ENCODE data around the gene LBHD1.
A peak's percentile ranks its signal among the peaks of the same experiment; 100 is the strongest.
"Not testable (repeated sequence)": the region's sequence is repeated elsewhere in the genome, so short reads cannot be mapped to it uniquely, and the experiment has no call there.

Gene LBHD1

DNA sequence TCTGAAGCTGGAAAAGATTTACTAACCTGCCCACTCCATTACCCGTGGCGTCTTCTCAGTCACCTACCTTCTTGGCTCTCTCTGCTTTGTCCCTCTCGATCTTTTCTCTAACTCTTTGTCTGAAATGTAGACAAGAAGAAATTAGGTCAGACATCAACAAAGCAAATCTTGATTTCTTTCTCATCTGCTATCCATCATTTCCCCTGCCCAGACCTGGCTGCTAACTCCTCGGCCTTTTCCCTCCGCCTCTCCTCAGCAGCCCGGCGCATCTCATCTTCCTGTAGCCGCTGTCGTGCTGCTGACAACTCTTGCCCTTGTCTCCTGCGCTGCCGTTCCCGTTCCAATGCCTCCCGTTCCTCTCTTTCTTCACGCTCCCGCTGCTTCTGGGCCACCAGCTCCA is 5.6 kb upstream of the LBHD1 start:
- peaks cover 4% of the 10 kb centered on the region; the same call in 1 of the 2 replicates for H3K36me3 ChIP-seq (ENCODE audit: control insufficient read depth, insufficient read depth, low read length)
- no peak overlapping the region for H3K27ac ChIP-seq (ENCODE audit: low read length)
- DNase-seq (ENCODE audit: low read depth, low spot score), result no peak
- no peak overlapping the region for H3K4me3 ChIP-seq (ENCODE audit: low read length)
- H3K27me3 ChIP-seq (ENCODE audit: control insufficient read depth, insufficient read depth, low read length), result no peaks in the 10 kb centered on the region
- H3K9me3 ChIP-seq (ENCODE audit: control insufficient read depth, insufficient read depth, low read length), result no peaks in the 10 kb centered on the region
- H3K4me1 ChIP-seq (ENCODE audit: control insufficient read depth, insufficient read depth, low read length), result no peaks in the 10 kb centered on the region
- WGBS (ENCODE audit: insufficient coverage, insufficient read length), result no CpG with 5 or more reads among the region's 15 CpGs

DNA sequence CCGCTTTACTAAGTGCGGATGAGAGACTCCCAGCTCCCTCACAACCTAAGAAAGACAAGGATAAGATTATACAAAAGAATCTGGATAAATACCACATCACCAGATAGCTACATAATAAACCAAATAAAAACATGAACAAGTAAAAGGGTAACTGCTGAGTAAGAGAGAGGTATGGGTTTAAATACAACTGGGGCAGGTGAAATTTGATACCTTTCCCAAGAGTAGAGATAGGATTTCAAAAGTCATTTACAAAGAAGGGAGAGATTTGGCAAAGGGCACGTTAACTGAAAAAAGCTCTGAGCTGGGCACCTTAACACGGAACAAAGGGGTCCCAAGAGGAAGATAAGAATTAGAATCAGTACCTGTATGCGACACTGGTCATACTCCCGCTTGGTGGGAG is 5.1 kb upstream of the LBHD1 start:
- Histone ChIP-seq H3K9me3 (ENCODE audit: control insufficient read depth, insufficient read depth, low read length) (no peaks in the 10 kb centered on the region), H3K4me1 (ENCODE audit: control insufficient read depth, insufficient read depth, low read length) (no peaks in the 10 kb centered on the region), H3K27ac (ENCODE audit: low read length) (no peak overlapping the region), H3K27me3 (ENCODE audit: control insufficient read depth, insufficient read depth, low read length) (no peaks in the 10 kb centered on the region), H3K4me3 (ENCODE audit: low read length) (no peak overlapping the region), H3K36me3 (ENCODE audit: control insufficient read depth, insufficient read depth, low read length) (peaks cover 4% of the 10 kb centered on the region; the same call in 1 of the 2 replicates)
- WGBS (ENCODE audit: insufficient coverage, insufficient read length), result no CpG with 5 or more reads among the region's 6 CpGs
- DNase-seq (ENCODE audit: low read depth, low spot score), result no peak

DNA sequence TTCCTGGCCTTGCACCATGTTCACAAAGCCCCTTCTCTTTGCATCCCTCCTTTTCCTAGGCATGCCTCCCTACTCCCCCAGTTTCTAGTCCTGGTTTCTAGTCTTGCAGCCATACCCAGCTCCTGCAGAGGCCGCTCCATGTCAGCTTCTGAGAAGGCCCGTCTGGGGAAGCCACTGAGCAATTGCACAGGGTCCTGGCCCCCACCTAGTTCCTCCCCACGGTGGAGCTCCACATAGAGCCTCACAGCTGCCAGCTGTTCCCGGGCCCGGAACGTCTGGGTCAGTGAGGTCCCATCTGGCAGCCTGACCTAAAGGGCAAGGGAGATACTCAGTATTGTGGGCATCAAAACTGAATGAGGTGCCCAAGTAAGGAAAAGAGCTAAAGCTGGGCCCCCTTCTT is 4.6 kb upstream of the LBHD1 start:
- Histone ChIP-seq H3K4me3 (ENCODE audit: low read length) (no peak overlapping the region), H3K9me3 (ENCODE audit: control insufficient read depth, insufficient read depth, low read length) (no peaks in the 10 kb centered on the region), H3K27me3 (ENCODE audit: control insufficient read depth, insufficient read depth, low read length) (no peaks in the 10 kb centered on the region), H3K27ac (ENCODE audit: low read length) (no peak overlapping the region), H3K36me3 (ENCODE audit: control insufficient read depth, insufficient read depth, low read length) (peaks cover 8% of the 10 kb centered on the region), H3K4me1 (ENCODE audit: control insufficient read depth, insufficient read depth, low read length) (no peaks in the 10 kb centered on the region)
- no peak for DNase-seq (ENCODE audit: low read depth, low spot score)
- no CpG with 5 or more reads among the region's 6 CpGs for WGBS (ENCODE audit: insufficient coverage, insufficient read length)

DNA sequence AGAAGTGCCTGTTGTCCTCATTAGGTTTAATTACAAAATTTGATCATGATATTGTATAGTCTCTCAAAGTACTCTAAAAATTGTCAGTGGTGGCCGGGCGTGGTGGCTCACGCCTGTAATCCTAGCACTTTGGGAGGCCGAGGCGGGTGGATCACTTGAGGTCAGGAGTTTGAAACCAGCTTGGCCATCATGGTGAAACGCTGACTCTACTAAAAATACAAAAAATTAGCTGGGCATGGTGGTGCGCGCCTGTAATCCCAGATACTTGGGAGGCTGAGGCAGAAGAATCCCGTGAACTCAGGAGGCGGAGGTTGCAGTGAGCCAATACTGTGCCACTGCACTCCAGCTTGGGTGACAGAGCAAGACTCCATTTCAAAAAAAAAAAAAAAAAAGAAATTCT is 3.3 kb upstream of the LBHD1 start:
- not testable (repeated sequence) for H3K9me3 ChIP-seq (ENCODE audit: control insufficient read depth, insufficient read depth, low read length); H3K27ac ChIP-seq (ENCODE audit: low read length); H3K36me3 ChIP-seq (ENCODE audit: control insufficient read depth, insufficient read depth, low read length); H3K27me3 ChIP-seq (ENCODE audit: control insufficient read depth, insufficient read depth, low read length); H3K4me1 ChIP-seq (ENCODE audit: control insufficient read depth, insufficient read depth, low read length); DNase-seq (ENCODE audit: low read depth, low spot score); H3K4me3 ChIP-seq (ENCODE audit: low read length)
- WGBS (ENCODE audit: insufficient coverage, insufficient read length), result no CpG with 5 or more reads among the region's 10 CpGs

DNA sequence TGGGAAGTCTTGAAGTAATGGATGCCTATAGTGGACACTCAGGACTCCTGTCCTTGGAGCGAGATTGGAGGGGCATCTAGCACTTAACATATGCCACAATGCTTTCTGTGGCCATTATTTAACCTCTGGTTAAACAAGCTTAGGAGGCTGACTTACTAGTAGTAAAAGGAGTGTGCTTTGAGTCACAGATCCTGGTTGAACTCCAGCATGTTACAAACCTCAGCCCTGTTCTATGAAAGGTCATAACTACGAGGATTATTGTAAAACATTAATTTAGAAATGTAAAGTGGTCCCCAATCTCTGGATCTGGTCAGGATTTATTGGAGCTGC is 1.1 kb upstream of the LBHD1 start:
- Histone ChIP-seq H3K9me3 (ENCODE audit: control insufficient read depth, insufficient read depth, low read length) (no peaks in the 10 kb centered on the region), H3K36me3 (ENCODE audit: control insufficient read depth, insufficient read depth, low read length) (peaks cover 8% of the 10 kb centered on the region), H3K4me3 (ENCODE audit: low read length) (no peak overlapping the region), H3K4me1 (ENCODE audit: control insufficient read depth, insufficient read depth, low read length) (no peaks in the 10 kb centered on the region), H3K27me3 (ENCODE audit: control insufficient read depth, insufficient read depth, low read length) (no peaks in the 10 kb centered on the region), H3K27ac (ENCODE audit: low read length) (no peak overlapping the region)
- WGBS (ENCODE audit: insufficient coverage, insufficient read length), result no CpG with 5 or more reads among the region's 2 CpGs
- DNase-seq (ENCODE audit: low read depth, low spot score), result no peak

DNA sequence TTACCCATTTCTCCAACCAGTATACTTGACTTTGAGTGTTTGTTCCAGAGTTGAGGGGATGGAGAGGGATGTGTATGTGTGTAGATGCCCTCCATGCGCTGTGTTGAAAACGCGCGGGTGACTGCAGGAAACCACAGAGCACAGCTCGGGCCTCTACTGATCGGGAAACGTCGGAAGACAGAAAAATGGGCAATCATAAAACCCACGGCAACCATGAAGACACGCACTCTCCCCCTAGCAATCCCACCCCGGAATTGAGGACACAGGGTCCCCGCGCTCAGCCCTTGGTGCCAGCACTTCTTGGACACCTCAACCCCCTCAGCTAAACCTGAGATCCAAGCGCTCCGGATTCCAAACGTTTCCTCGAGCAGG is 845 bp downstream of the LBHD1 start:
- Histone ChIP-seq H3K36me3 (ENCODE audit: control insufficient read depth, insufficient read depth, low read length) (peaks cover 4% of the 10 kb centered on the region), H3K27ac (ENCODE audit: low read length) (no peak overlapping the region), H3K27me3 (ENCODE audit: control insufficient read depth, insufficient read depth, low read length) (no peaks in the 10 kb centered on the region), H3K4me3 (ENCODE audit: low read length) (peak overlapping the region; percentile 93; the same call in 1 of the 2 replicates), H3K4me1 (ENCODE audit: control insufficient read depth, insufficient read depth, low read length) (peaks cover 2% of the 10 kb centered on the region; the same call in 1 of the 2 replicates), H3K9me3 (ENCODE audit: control insufficient read depth, insufficient read depth, low read length) (no peaks in the 10 kb centered on the region)
- no CpG with 5 or more reads among the region's 17 CpGs for WGBS (ENCODE audit: insufficient coverage, insufficient read length)
- no peak for DNase-seq (ENCODE audit: low read depth, low spot score)

DNA sequence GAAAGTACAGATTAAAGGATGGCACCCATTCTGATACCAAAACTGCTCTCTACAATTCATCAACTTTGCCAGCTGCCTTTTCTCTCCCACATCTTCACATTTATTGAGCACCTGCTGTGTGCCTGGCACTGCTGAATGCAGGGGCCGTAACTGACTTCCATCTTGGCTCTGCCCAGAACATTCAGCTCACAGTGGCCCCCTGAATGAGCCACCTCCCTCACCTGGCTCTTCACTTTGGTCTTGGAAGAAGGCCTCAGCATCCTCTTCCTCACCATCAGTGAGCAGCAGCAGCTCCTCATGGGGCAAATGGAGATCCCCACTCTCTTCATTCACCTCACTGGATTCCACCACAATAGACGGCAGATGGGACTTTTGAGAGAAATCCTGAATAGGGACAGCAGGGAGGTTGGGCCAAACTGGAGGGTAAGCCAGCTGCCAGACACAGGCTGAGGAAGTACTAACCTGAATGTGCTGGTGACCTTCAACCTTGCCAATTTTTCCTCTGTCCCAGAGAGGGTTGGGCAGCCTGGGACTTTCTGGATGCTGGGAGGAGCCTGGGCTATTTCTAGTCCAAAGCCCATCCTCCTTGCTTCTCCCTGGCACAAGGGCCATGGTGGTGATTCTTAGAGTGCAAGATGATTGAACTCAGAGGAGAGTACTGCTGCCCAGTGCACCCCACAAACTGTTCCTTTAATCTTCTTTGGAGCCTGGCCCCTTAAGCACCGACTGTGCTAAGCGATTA is 2.5 kb downstream of the LBHD1 start:
- H3K4me3 ChIP-seq (ENCODE audit: low read length), result no peak overlapping the region
- no peaks in the 10 kb centered on the region for H3K27me3 ChIP-seq (ENCODE audit: control insufficient read depth, insufficient read depth, low read length)
- no peak overlapping the region for H3K27ac ChIP-seq (ENCODE audit: low read length)
- no peak for DNase-seq (ENCODE audit: low read depth, low spot score)
- H3K4me1 ChIP-seq (ENCODE audit: control insufficient read depth, insufficient read depth, low read length), result peaks cover 2% of the 10 kb centered on the region; the same call in 1 of the 2 replicates
- H3K36me3 ChIP-seq (ENCODE audit: control insufficient read depth, insufficient read depth, low read length), result peaks cover 4% of the 10 kb centered on the region
- no CpG with 5 or more reads among the region's 4 CpGs for WGBS (ENCODE audit: insufficient coverage, insufficient read length)
- no peaks in the 10 kb centered on the region for H3K9me3 ChIP-seq (ENCODE audit: control insufficient read depth, insufficient read depth, low read length)

DNA sequence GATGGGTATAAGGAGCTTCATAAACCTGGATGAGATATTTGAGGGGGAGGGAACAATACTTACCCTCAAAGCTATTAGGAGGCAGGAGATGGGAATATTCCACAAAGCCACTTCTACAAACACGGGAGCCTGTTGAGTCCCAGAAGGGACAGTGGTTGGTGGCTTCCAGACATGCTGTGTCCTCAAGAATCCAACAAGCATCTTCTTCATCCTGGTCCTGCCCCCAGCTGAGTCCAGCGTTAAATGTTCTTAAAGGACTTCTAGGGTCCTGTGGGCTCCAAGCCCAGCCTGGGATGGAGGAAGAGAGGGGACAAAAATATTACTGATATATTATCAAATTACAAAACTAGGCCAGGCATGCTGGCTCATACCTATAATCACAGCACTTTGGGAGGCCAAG is 4.6 kb downstream of the LBHD1 start:
- no CpG with 5 or more reads among the region's 2 CpGs for WGBS (ENCODE audit: insufficient coverage, insufficient read length)
- no peak overlapping the region for H3K27ac ChIP-seq (ENCODE audit: low read length)
- peaks cover 2% of the 10 kb centered on the region; the same call in 1 of the 2 replicates for H3K4me1 ChIP-seq (ENCODE audit: control insufficient read depth, insufficient read depth, low read length)
- DNase-seq (ENCODE audit: low read depth, low spot score), result no peak
- H3K36me3 ChIP-seq (ENCODE audit: control insufficient read depth, insufficient read depth, low read length), result peaks cover 8% of the 10 kb centered on the region
- H3K4me3 ChIP-seq (ENCODE audit: low read length), result no peak overlapping the region
- H3K9me3 ChIP-seq (ENCODE audit: control insufficient read depth, insufficient read depth, low read length), result no peaks in the 10 kb centered on the region
- no peaks in the 10 kb centered on the region for H3K27me3 ChIP-seq (ENCODE audit: control insufficient read depth, insufficient read depth, low read length)

DNA sequence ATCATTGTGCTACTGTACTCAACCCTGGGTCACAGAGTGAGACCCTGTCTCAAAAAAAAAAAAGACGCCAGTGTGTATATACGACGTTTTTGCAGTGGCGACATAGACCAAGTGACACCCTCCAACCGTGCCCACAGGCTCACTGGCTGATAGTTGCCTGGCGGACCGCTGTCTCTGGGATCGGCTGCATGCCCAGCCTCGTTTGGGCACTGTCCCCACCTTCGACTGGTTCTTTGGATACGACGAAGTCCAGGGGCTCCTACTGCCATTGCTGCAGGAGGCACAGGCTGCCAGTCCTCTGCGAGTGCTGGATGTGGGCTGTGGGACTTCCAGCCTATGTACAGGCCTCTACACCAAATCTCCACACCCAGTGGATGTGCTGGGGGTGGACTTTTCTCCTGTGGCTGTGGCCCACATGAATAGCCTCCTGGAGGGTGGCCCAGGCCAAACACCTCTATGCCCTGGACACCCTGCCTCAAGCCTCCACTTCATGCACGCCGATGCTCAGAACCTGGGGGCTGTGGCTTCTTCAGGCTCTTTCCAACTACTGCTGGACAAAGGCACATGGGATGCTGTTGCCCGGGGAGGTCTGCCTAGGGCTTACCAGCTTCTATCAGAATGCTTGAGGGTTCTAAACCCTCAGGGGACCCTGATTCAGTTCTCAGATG is 5.7 kb downstream of the LBHD1 start:
- peak overlapping the region; percentile 81; the same call in 1 of the 2 replicates for H3K4me3 ChIP-seq (ENCODE audit: low read length)
- H3K9me3 ChIP-seq (ENCODE audit: control insufficient read depth, insufficient read depth, low read length), result no peaks in the 10 kb centered on the region
- peaks cover 4% of the 10 kb centered on the region; the same call in 1 of the 2 replicates for H3K36me3 ChIP-seq (ENCODE audit: control insufficient read depth, insufficient read depth, low read length)
- H3K4me1 ChIP-seq (ENCODE audit: control insufficient read depth, insufficient read depth, low read length), result peaks cover 2% of the 10 kb centered on the region; the same call in 1 of the 2 replicates
- WGBS (ENCODE audit: insufficient coverage, insufficient read length), result no CpG with 5 or more reads among the region's 16 CpGs
- H3K27me3 ChIP-seq (ENCODE audit: control insufficient read depth, insufficient read depth, low read length), result no peaks in the 10 kb centered on the region
- H3K27ac ChIP-seq (ENCODE audit: low read length), result no peak overlapping the region
- DNase-seq (ENCODE audit: low read depth, low spot score), result no peak

DNA sequence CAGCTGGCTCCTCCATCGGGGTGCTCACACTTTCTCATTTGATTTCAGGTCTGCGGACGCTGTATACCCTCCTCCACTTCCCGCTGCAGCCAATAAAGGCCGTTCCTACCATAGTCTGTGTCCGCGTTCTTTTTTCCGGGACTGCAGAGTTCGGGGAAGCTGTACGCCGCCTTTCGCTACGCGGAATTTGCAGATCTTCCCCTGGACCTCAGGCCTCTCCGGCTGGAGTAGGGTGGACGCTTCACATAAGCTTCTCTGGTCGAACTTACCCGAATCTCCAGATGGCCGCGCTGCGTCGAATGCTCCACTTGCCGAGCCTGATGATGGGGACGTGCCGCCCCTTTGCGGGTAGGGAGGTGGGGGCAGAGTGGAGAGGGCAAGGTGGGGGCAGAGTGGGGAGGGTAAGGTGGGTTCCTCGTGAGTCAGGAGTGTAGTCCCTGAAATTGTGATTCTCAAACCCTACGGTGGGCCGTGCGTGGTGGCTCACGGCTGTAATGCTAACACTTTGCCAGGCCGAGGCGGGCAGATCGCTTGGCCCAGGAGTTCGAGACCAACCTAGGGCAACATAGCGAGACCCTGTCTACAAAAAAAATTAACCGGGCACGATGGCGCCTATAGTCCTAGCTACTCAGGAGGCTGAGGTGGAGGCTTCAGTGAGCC is 6.3 kb downstream of the LBHD1 start:
- peaks cover 4% of the 10 kb centered on the region; the same call in 1 of the 2 replicates for H3K36me3 ChIP-seq (ENCODE audit: control insufficient read depth, insufficient read depth, low read length)
- no peaks in the 10 kb centered on the region for H3K27me3 ChIP-seq (ENCODE audit: control insufficient read depth, insufficient read depth, low read length)
- no CpG with 5 or more reads among the region's 39 CpGs for WGBS (ENCODE audit: insufficient coverage, insufficient read length)
- no peaks in the 10 kb centered on the region for H3K9me3 ChIP-seq (ENCODE audit: control insufficient read depth, insufficient read depth, low read length)
- no peak overlapping the region for H3K27ac ChIP-seq (ENCODE audit: low read length)
- H3K4me1 ChIP-seq (ENCODE audit: control insufficient read depth, insufficient read depth, low read length), result peaks cover 2% of the 10 kb centered on the region; the same call in 1 of the 2 replicates
- DNase-seq (ENCODE audit: low read depth, low spot score), result no peak
- H3K4me3 ChIP-seq (ENCODE audit: low read length), result peak overlapping the region; percentile 81
